HG03045 (cell line): ENCODE measurements around the gene GFI1B.
"Not testable (repeated sequence)": the region's sequence is repeated elsewhere in the genome, so short reads cannot be mapped to it uniquely, and the experiment has no call there.

Source experiments
- ATAC-seq: cut with Tn5 transposase; IDR thresholded peaks from one replicate; pipeline ENCODE4 v1.9.1; 2021; ENCODE audit warnings: mild to moderate bottlenecking, moderate library complexity; ENCODE audit not compliant: unreplicated experiment

GFI1B gene

GRCh38 chr9:132967908-132968307 lies 10.6 kb upstream of the GFI1B start:
- ATAC-seq = not testable (repeated sequence)

- ATAC-seq = no peak
Measured at GRCh38 chr9:132969783-132970182, 8.7 kb upstream of the GFI1B start.

GRCh38 chr9:132970324-132971062 lies 8.0 kb upstream of the GFI1B start:
- ATAC-seq = no peak

GRCh38 chr9:132973166-132973565 lies 5.3 kb upstream of the GFI1B start:
- no peak for ATAC-seq

- ATAC-seq = no peak
Measured at GRCh38 chr9:132973713-132974112, 4.8 kb upstream of the GFI1B start.

GRCh38 chr9:132975961-132976360 lies 2.5 kb upstream of the GFI1B start:
- no peak for ATAC-seq

- ATAC-seq = no peak
Measured at GRCh38 chr9:132976571-132976970, 1.9 kb upstream of the GFI1B start.

GRCh38 chr9:132978112-132978450 lies 413 bp upstream of the GFI1B start:
- ATAC-seq = no peak

- no peak for ATAC-seq
Measured at GRCh38 chr9:132980157-132980556, 1.7 kb downstream of the GFI1B start.

- ATAC-seq = no peak
Measured at GRCh38 chr9:132982458-132982857, 4.0 kb downstream of the GFI1B start.

GRCh38 chr9:132983491-132984201 lies 5.2 kb downstream of the GFI1B start:
- no peak for ATAC-seq

GRCh38 chr9:132984202-132985070 lies 5.9 kb downstream of the GFI1B start:
- no peak for ATAC-seq

GRCh38 chr9:132985071-132985350 lies 6.5 kb downstream of the GFI1B start:
- ATAC-seq = no peak

- no peak for ATAC-seq
Measured at GRCh38 chr9:132985489-132985888, 7.0 kb downstream of the GFI1B start.

- ATAC-seq = no peak
Measured at GRCh38 chr9:132986114-132986513, 7.6 kb downstream of the GFI1B start.

GRCh38 chr9:132986640-132987620 lies 8.4 kb downstream of the GFI1B start:
- ATAC-seq = no peak

GRCh38 chr9:132988244-132989013 lies 9.9 kb downstream of the GFI1B start:
- ATAC-seq = no peak

- no peak for ATAC-seq
Measured at GRCh38 chr9:132989014-132989310, 10.5 kb downstream of the GFI1B start.

GRCh38 chr9:132989414-132989996 lies 11.0 kb downstream of the GFI1B start:
- no peak for ATAC-seq
